OCI-LY1 (cell line): ENCODE data around the gene FAM222A.

Source experiments
- EZH2 ChIP-seq: fragments of 200-600 bp; sonication (generic), shearing (Covaris generic); IDR thresholded peaks from 2 replicates; pipeline ENCODE4 v1.8.0; 2017; ENCODE audit warnings: borderline replicate concordance, mixed run types, mild to moderate bottlenecking, antibody characterized with exemption, low read length, moderate library complexity, mixed read lengths
- TF ChIP-seq, protein P1 (sequence below): fragments of 200-600 bp; sonication (generic), shearing (Covaris generic); IDR thresholded peaks from 2 replicates; pipeline ENCODE4 v1.5.1; 2017; ENCODE audit warnings: mild to moderate bottlenecking, antibody characterized with exemption, low read length, moderate library complexity, mixed read lengths

DNA sequence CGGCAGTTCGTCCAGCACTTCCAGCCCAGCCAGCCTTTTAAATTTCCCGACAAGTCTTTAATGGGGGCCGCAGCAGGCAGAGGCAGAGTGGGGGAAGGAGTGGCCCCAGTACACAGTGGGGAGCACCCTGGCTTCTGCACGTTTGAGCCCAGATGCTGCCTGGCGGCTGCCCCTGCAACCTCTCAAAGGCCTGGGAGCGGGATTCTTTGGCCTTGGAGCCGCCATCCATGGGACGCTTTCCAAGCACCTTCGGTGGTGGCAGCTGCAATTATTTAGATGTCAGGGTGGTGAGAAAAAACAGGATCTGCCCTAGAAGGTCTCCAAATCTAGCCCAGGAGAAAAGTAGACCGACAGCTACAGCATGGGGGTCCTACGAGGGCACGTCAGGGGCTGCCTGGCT is 46.0 kb downstream of the FAM222A start:
- TF ChIP-seq EZH2, result no peak
- TF ChIP-seq, protein P1, sequence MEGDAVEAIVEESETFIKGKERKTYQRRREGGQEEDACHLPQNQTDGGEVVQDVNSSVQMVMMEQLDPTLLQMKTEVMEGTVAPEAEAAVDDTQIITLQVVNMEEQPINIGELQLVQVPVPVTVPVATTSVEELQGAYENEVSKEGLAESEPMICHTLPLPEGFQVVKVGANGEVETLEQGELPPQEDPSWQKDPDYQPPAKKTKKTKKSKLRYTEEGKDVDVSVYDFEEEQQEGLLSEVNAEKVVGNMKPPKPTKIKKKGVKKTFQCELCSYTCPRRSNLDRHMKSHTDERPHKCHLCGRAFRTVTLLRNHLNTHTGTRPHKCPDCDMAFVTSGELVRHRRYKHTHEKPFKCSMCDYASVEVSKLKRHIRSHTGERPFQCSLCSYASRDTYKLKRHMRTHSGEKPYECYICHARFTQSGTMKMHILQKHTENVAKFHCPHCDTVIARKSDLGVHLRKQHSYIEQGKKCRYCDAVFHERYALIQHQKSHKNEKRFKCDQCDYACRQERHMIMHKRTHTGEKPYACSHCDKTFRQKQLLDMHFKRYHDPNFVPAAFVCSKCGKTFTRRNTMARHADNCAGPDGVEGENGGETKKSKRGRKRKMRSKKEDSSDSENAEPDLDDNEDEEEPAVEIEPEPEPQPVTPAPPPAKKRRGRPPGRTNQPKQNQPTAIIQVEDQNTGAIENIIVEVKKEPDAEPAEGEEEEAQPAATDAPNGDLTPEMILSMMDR, result no peak
